SK-N-SH treated with all-trans-retinoic acid at 6 μM for 48 hours (cell line): Measurements from ENCODE around the gene NOLC1.

ENCODE experiments used
- ATAC-seq: fragments of 200-7000 bp; cut with Tn5 transposase; 3 replicates; pipeline ENCODE4 v1.9.1; 2020; ENCODE audit warnings: mild to moderate bottlenecking, moderate library complexity
- BACH2 ChIP-seq: fragments of 250-450 bp; sonication (Bioruptor Pico); IDR thresholded peaks from 2 replicates; pipeline ENCODE4 v1.9.0; 2021; ENCODE audit warnings: mild to moderate bottlenecking, borderline replicate concordance
- ESRRG ChIP-seq: fragments of 250-450 bp; sonication (Bioruptor Pico); IDR thresholded peaks from 2 replicates; pipeline ENCODE4 v1.6.1; 2021; ENCODE audit warnings: mild to moderate bottlenecking
- GLIS3 ChIP-seq: fragments of 250-450 bp; sonication (Bioruptor Pico); IDR thresholded peaks from 2 replicates; pipeline ENCODE4 v1.5.0; 2020; ENCODE audit warnings: mild to moderate bottlenecking, moderate library complexity
- ISL1 ChIP-seq: fragments of 250-450 bp; sonication (Bioruptor Pico); IDR thresholded peaks from 2 replicates; pipeline ENCODE4 v2.1.2; 2022; ENCODE audit warnings: mild to moderate bottlenecking, moderate library complexity
- RARB ChIP-seq: fragments of 250-450 bp; sonication (Bioruptor Pico); IDR thresholded peaks from 2 replicates; pipeline ENCODE4 v1.8.0; 2021; ENCODE audit warnings: mild to moderate bottlenecking, moderate library complexity
- SNAI2 ChIP-seq: fragments of 250-450 bp; sonication (Bioruptor Pico); IDR thresholded peaks from 2 replicates; pipeline ENCODE4 v1.5.0; 2020; ENCODE audit warnings: mild to moderate bottlenecking, moderate library complexity
- TCF4 ChIP-seq: fragments of 250-450 bp; sonication (Bioruptor Pico); IDR thresholded peaks from 2 replicates; pipeline ENCODE4 v1.8.0; 2021; ENCODE audit warnings: mild to moderate bottlenecking, moderate library complexity, borderline replicate concordance
- TOX ChIP-seq: fragments of 250-450 bp; sonication (Bioruptor Pico); IDR thresholded peaks from 2 replicates; pipeline ENCODE4 v1.8.0; 2021; ENCODE audit warnings: mild to moderate bottlenecking, moderate library complexity, borderline replicate concordance
- ZC3H10 ChIP-seq: fragments of 250-450 bp; sonication (Bioruptor Pico); IDR thresholded peaks from 2 replicates; pipeline ENCODE4 v1.5.1; 2021; ENCODE audit warnings: mild to moderate bottlenecking, moderate library complexity
- ZFP3 ChIP-seq: fragments of 250-450 bp; sonication (Bioruptor Pico); IDR thresholded peaks from 2 replicates; pipeline ENCODE4 v1.5.0; 2020; ENCODE audit warnings: mild to moderate bottlenecking, moderate library complexity
- ZFP30 ChIP-seq: fragments of 450-650 bp; formaldehyde crosslinking; IDR thresholded peaks from 2 replicates; pipeline ENCODE4 v1.5.0; 2022; ENCODE audit warnings: mild to moderate bottlenecking, moderate library complexity
- ZNF565 ChIP-seq: fragments of 450-650 bp; formaldehyde crosslinking; conservative IDR thresholded peaks from 2 replicates; pipeline ENCODE4 v1.5.0; 2020; ENCODE audit warnings: low read depth, mild to moderate bottlenecking, moderate library complexity
- ZNF70 ChIP-seq: fragments of 450-650 bp; formaldehyde crosslinking; IDR thresholded peaks from 2 replicates; pipeline ENCODE4 v1.5.0; 2020; ENCODE audit warnings: mild to moderate bottlenecking, moderate library complexity
- ZNF8 ChIP-seq: fragments of 450-650 bp; formaldehyde crosslinking; IDR thresholded peaks from 2 replicates; pipeline ENCODE4 v1.5.0; 2020; ENCODE audit warnings: mild to moderate bottlenecking, moderate library complexity
- TF ChIP-seq, protein P1 (sequence below): fragments of 250-450 bp; sonication (Bioruptor Pico); IDR thresholded peaks from 2 replicates; pipeline ENCODE4 v1.8.0; 2021; ENCODE audit warnings: low read depth, mild to moderate bottlenecking, moderate library complexity, borderline replicate concordance
- TF ChIP-seq, protein P2 (sequence below): fragments of 250-450 bp; sonication (Bioruptor Pico); IDR thresholded peaks from 2 replicates; pipeline ENCODE4 v1.8.0; 2020; ENCODE audit warnings: mild to moderate bottlenecking, moderate library complexity, borderline replicate concordance
- TF ChIP-seq, protein P3 (sequence below): fragments of 250-450 bp; sonication (Bioruptor Pico); IDR thresholded peaks from 2 replicates; pipeline ENCODE4 v1.5.0; 2020; ENCODE audit warnings: mild to moderate bottlenecking, moderate library complexity
- TF ChIP-seq, protein P4 (sequence below): fragments of 250-450 bp; sonication (Bioruptor Pico); IDR thresholded peaks from 2 replicates; pipeline ENCODE4 v1.5.1; 2020; ENCODE audit warnings: low read depth, mild to moderate bottlenecking, moderate library complexity

The NOLC1 gene

DNA sequence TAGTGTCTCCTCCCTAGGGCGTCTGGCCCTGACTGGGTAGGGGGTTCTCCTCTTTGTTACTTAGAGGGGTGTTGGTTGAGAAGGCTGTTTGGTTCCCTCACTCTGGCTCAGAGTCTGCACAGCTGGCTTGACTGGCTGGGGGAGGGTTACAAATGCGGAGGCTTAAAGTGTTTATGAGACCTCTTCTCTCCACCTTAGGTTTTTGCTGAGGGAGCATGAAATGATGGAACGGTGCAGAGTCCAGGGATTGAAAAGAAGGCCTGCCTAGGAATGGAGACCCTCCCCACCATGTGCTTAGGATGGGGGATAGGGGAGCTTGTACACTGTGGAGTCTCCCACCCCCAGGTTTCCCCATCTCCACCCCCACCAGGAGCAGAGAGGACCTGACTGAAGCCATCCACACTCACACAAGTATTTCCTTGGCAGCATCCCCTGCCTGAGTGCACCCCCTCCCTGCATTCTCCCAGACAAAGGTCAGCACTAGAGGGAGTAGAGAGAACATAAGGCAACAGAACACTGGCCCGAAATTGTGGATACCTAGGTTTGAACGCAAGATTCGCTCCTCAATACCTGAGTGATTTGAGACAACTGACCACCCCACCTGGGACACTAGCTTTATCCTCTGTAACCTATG is 30.3 kb upstream of the NOLC1 start:
- no peak for ATAC-seq
- TF ChIP-seq, protein P1, sequence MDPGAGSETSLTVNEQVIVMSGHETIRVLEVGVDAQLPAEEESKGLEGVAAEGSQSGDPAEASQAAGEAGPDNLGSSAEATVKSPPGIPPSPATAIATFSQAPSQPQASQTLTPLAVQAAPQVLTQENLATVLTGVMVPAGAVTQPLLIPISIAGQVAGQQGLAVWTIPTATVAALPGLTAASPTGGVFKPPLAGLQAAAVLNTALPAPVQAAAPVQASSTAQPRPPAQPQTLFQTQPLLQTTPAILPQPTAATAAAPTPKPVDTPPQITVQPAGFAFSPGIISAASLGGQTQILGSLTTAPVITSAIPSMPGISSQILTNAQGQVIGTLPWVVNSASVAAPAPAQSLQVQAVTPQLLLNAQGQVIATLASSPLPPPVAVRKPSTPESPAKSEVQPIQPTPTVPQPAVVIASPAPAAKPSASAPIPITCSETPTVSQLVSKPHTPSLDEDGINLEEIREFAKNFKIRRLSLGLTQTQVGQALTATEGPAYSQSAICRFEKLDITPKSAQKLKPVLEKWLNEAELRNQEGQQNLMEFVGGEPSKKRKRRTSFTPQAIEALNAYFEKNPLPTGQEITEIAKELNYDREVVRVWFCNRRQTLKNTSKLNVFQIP, result no peak
- TF ChIP-seq, protein P2, sequence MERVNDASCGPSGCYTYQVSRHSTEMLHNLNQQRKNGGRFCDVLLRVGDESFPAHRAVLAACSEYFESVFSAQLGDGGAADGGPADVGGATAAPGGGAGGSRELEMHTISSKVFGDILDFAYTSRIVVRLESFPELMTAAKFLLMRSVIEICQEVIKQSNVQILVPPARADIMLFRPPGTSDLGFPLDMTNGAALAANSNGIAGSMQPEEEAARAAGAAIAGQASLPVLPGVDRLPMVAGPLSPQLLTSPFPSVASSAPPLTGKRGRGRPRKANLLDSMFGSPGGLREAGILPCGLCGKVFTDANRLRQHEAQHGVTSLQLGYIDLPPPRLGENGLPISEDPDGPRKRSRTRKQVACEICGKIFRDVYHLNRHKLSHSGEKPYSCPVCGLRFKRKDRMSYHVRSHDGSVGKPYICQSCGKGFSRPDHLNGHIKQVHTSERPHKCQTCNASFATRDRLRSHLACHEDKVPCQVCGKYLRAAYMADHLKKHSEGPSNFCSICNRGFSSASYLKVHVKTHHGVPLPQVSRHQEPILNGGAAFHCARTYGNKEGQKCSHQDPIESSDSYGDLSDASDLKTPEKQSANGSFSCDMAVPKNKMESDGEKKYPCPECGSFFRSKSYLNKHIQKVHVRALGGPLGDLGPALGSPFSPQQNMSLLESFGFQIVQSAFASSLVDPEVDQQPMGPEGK, result no peak
- TF ChIP-seq ZFP3 (CRISPR knock-in tag) (no peak), ESRRG (CRISPR knock-in tag) (no peak), BACH2 (no peak)

DNA sequence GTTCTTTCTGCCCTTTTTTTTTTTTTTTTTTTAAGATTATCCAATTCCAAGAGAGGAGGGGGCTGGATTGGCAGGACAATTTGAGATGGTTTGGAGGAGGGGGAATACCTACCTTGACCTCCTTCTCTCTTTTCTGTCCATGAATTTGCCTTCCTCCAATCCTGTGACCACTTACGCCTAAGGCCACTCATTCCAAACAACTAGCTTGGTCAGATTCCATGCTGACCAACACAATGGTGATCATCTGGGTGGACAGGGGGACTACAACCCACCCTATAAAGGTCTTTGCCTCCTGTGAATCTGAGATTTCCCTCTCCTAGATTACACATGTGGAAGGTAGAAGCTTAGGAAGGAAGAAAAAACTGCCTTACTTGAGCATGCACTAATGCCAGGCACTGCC is 29.7 kb upstream of the NOLC1 start:
- no peak for ATAC-seq
- TF ChIP-seq ZFP3 (CRISPR knock-in tag) (no peak), SNAI2 (CRISPR knock-in tag) (no peak), GLIS3 (no peak), ZNF8 (CRISPR knock-in tag) (no peak), BACH2 (no peak), TCF4 (CRISPR knock-in tag) (no peak)
- TF ChIP-seq, protein P3, sequence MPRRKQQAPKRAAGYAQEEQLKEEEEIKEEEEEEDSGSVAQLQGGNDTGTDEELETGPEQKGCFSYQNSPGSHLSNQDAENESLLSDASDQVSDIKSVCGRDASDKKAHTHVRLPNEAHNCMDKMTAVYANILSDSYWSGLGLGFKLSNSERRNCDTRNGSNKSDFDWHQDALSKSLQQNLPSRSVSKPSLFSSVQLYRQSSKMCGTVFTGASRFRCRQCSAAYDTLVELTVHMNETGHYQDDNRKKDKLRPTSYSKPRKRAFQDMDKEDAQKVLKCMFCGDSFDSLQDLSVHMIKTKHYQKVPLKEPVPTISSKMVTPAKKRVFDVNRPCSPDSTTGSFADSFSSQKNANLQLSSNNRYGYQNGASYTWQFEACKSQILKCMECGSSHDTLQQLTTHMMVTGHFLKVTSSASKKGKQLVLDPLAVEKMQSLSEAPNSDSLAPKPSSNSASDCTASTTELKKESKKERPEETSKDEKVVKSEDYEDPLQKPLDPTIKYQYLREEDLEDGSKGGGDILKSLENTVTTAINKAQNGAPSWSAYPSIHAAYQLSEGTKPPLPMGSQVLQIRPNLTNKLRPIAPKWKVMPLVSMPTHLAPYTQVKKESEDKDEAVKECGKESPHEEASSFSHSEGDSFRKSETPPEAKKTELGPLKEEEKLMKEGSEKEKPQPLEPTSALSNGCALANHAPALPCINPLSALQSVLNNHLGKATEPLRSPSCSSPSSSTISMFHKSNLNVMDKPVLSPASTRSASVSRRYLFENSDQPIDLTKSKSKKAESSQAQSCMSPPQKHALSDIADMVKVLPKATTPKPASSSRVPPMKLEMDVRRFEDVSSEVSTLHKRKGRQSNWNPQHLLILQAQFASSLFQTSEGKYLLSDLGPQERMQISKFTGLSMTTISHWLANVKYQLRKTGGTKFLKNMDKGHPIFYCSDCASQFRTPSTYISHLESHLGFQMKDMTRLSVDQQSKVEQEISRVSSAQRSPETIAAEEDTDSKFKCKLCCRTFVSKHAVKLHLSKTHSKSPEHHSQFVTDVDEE, result no peak
- TF ChIP-seq, protein P1, result no peak
- TF ChIP-seq, protein P4, sequence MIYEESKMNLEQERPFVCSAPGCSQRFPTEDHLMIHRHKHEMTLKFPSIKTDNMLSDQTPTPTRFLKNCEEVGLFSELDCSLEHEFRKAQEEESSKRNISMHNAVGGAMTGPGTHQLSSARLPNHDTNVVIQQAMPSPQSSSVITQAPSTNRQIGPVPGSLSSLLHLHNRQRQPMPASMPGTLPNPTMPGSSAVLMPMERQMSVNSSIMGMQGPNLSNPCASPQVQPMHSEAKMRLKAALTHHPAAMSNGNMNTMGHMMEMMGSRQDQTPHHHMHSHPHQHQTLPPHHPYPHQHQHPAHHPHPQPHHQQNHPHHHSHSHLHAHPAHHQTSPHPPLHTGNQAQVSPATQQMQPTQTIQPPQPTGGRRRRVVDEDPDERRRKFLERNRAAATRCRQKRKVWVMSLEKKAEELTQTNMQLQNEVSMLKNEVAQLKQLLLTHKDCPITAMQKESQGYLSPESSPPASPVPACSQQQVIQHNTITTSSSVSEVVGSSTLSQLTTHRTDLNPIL (CRISPR knock-in tag), result no peak
- TF ChIP-seq, all 23 proteins: peak for 0

DNA sequence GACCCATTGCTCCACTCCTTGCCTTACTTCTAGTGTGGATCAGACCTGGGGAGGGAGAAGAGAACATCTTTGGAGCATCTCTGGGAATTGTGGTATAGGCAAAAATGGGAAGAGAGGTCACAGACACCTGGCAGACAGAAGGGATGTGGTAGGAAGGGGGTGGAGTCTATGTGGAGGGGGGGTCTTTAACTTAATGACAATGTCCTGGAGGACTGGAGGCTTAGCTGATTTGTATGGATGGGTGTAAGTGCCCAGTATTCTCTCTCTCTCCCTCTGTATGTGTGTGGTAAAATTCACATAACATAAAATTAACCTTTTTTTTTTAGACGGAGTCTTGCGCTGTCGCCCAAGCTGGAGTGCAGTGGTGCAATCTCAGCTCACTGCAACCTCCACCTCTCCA is 29.0 kb upstream of the NOLC1 start:
- ATAC-seq, result no peak
- TF ChIP-seq ESRRG (CRISPR knock-in tag) (no peak), ZNF70 (no peak), RARB (no peak), ZFP30 (no peak), ZNF8 (CRISPR knock-in tag) (no peak), TCF4 (CRISPR knock-in tag) (no peak), ZC3H10 (no peak), TOX (CRISPR knock-in tag) (no peak), ZNF565 (no peak), GLIS3 (no peak), ZFP3 (CRISPR knock-in tag) (no peak), ISL1 (CRISPR knock-in tag) (no peak), SNAI2 (CRISPR knock-in tag) (no peak)
- TF ChIP-seq, protein P2, result no peak
- TF ChIP-seq, protein P4 (CRISPR knock-in tag), result no peak
- TF ChIP-seq, protein P1, result no peak
